Kidney capillary endothelial cell (primary cell): ENCODE results near the gene SESN1.
A peak's percentile ranks its signal among the peaks of the same experiment; 100 is the strongest.
"Not testable (repeated sequence)": the region's sequence is repeated elsewhere in the genome, so short reads cannot be mapped to it uniquely, and the experiment has no call there.

Experiments
- DNase-seq: peaks from one replicate; pipeline ENCODE4 v3.0.0-alpha.2; 2018; ENCODE audit warnings: low spot score

Gene SESN1

GRCh38 chr6:109095036-109095834, 589 bp upstream of the SESN1 start, which contains the start of gene CEP57L1:
Gene CEP57L1, plus strand, starts transcription at chr6:109095507. Its CDS starts 49,715 bp downstream, at chr6:109145222.
- peak; percentile 96 for DNase-seq

DNA sequence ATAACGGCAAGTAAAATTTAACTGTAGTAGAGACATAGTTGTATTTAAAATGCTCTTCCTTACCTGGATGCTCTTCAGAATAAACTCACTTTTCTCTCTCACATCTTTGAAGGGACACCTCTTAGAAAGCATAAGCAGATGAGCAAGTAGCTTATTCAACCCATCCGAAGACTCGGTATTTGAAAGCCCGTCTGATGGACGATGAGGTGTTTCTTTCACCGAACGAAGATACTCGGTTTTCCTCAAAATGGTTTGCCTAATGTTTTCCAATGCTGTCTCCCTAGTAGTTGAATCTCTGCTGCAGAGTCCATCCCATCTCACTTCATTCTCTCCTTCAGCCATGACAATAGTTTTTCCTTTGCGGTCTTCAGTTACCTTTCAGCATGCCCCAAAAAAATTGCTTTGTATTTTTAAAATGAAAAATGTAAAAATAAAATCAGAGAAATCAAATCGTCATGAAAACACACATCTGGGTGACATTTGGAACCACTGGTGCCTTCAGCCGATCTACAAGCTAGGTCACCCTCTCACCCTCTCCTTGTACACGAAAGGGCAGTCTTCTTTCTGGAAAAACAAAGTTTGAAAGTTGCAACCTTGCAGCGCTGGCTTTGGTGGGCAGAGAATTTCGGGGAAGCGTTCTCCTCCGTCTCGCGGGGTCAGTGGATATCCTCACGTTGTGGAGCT, 772 bp downstream of the SESN1 start:
- DNase-seq: peak; percentile 18

DNA sequence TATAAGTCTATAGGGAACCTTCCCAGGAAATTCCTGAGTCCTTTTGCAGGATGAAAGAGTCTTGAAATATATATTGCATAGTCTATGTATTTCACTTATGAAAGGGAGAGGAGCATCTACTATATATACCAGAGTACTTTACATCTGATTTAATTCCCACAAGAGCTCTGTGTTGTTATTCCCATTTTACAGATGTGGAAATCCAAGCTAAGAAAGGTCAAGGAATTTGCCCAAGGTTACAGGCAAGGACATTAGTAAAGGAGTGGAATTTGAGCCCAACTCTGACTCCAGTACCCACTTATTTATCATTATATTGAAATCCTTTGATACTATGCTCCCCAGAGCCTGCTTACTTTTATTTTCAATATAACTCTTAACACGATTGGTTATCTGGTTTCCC, 2.6 kb downstream of the SESN1 start:
- DNase-seq: no peak

DNA sequence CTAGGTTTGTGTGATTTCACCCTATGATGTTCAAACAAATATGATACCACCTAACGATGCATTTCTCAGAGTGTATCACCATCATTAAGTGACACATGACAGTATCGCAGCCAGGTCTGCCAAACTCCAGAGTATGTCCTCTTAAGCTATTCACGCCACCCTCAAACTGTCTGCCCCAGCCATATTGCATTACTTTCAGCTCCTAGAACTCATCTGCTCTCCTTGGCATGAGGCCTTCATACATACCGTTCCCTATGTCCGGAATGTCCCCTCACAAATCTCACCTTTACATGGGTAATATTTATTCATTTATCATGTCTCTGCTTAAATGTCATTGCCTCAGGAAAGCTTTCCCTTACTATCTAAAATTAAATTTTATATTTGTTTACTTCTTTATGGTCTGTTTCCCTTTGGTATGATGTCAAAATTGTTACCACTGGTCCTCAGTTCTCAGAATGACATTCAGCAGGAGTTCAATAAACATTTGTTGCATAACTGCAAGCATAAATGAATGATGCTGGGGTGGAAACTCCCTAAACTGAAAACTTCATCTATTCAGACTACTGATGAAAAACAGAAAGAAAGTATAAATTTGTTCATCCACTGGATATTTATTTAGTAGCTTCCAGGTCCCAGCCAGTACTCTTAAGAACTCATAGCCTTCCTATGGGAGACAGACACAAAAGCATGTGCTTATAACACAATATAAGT, 3.2 kb downstream of the SESN1 start:
- no peak for DNase-seq

GRCh38 chr6:109088995-109089394, 5.7 kb downstream of the SESN1 start:
- no peak for DNase-seq

DNA sequence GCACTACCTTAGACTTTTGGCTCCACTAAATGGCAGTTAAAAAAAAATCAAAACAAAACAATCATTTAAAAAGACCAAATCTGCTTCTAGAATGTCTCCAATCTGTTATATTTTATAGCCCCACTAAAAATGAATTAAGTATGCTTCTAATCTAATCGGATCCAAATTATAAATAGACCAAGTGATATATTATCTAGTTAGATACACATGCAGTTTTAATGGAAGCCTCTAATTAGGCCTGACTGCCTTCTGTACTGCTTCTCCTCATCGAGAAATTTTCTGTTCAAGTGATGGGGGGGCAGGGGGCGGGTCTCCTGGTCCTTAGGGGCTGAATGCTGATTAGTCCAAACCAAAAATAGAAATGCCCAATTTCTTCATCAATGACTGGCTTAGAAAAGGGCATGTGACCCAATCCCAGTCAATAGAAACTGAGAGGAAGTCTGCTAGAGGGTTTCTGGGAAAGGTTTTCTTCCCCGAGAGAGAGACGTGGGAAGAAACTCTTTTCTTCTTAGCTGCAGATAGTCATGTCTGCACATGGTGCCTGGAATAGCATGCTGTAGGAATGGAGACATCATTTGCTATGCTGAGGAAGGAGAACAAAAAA, 6.9 kb downstream of the SESN1 start:
- DNase-seq: no peak

- not testable (repeated sequence) for DNase-seq
Measured at GRCh38 chr6:109084146-109084545, 10.5 kb downstream of the SESN1 start.

GRCh38 chr6:109083657-109084056, 11.0 kb downstream of the SESN1 start:
- no peak for DNase-seq

DNA sequence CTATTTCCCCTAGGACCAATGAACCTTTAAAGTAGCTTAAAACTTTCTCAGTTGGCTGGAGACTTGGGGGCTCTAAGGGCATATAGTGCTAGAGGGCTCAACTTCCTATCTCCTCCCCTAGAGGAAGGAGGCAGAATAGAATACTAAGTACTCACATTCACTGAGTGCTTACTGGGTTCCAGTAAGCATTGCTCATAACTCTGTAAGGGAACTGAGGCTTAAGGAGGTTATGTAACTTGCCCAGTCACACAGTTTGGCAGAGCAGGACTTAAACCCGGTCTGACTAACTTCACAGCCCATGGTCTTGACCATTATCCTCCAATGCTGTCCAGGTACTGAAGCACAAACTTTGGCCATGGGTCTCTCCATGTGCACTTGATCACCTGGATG, 12.5 kb downstream of the SESN1 start:
- no peak for DNase-seq

- DNase-seq: no peak
Measured at GRCh38 chr6:109081516-109082187, 13.0 kb downstream of the SESN1 start.

GRCh38 chr6:109081026-109081425, 13.6 kb downstream of the SESN1 start:
- DNase-seq: no peak

DNA sequence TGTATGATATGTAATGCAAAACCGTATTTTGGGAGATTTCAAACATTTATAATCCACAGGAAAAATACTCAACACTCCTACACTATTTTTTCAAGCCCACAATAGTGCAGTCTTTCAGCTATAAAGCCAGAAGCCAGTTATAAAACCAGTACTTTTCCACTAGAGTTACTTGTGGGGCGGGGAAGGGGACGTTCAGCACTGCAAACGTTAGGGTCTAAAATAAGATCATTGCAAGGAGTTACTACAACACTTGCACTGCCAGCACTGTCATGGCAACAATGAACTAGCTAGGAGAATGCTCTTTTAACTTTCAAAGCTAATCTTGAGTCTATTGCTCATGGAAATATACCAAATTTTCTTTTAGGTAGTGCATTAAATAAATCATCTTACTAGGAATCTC, 14.7 kb downstream of the SESN1 start:
- no peak for DNase-seq

DNA sequence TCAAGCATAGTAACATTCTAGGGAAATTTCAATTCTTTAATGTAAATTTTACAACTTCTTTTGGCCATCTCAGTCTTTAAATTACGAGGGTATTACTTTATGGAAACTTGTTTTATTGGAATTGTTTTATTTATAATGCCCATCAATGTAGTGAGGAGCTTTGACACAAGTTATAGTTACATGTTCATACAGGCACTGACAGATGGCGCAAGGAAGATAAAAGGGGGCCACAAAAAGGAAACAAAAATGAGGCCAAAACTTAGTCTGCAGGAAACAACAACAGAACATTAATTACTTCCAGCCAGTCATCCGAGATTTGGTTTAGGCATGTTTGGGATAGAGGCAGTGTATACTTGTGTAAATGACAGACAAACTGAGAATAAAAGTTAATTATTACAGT, 18.3 kb downstream of the SESN1 start:
- DNase-seq: no peak

- no peak for DNase-seq
Measured at GRCh38 chr6:109075934-109076333, 18.7 kb downstream of the SESN1 start.

GRCh38 chr6:109074133-109074415, 20.6 kb downstream of the SESN1 start:
- DNase-seq: no peak

GRCh38 chr6:109073344-109074132, 21.1 kb downstream of the SESN1 start:
- DNase-seq: peak; percentile 73

DNA sequence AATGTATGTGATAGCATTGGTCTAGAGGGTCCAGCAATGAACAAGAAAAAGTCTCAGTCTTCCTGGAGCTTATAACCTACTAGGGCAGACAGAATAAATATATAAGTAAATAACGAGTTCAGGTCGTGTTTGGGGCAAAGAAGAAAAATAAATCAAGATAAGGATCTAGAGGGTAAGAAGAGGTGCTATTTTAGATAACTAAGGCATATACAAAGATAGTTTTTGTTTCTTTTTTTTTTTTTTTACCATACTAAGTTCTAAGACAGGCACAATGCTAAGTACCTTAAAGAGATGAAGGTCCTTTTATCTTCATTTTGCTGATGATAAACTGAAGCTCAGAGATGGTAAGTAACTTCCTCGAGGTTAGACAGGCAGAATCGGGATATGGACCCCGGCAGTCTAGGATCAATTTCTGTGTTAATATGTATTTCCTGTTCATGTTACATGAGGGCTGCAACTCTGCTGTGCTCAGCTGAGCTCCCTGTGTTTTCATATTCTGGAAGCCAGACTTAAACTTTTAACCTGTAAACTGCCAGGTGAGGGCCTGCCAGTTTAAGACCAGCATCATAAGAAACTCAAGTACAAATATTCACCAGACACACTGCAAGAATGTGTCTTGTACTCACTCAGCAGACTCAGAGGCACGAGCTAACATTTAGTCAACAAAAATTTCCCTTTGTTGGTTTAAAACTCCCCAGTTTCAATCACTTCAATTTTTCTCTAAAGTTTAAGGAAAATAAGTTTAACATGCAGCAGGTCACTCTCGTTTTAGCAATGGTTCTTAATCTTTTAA, 23.3 kb downstream of the SESN1 start:
- no peak for DNase-seq

DNA sequence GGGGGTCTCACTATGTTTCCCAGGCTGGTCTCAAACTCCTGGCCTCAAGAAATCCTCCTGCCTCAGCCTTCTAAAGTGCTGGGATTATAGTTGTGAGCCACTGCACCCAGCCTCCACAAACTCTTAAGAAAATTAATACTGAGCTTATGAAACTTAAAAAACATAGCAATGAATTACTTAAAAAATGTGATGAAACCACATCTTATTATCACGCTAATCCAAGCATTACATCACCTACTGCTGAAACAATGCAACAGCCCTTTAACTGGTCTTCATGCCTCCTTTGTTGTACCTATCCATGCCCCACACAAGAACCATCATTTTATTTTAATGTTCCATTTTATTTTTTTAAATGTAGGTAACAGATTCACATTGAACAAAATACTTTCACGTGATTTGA, 24.9 kb downstream of the SESN1 start:
- no peak for DNase-seq

- no peak for DNase-seq
Measured at GRCh38 chr6:109062767-109063352, 31.8 kb downstream of the SESN1 start.

DNA sequence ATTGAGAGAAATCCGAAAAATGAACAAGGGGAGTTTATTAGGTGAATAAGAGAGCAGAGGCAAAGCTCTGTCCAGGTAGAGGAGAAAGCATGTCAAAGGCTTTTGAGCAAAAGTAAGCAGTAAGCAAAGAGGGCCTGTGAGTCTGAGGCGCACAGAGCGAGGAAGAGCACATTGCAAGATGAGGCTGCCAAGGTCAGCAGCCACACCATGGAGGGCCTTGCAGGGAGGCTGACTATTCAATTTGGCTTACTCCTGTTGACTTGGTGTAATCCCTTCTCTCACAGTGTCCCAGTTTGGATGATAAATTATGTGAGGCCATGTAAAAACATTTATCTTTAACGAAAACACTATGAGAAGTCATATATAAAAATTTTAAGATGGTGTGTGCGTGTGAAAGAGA, 32.4 kb downstream of the SESN1 start:
- no peak for DNase-seq
